GM10847 (cell line): Measurements from ENCODE around the gene RMI2.

ENCODE experiments used
- POLR2A ChIP-seq: IDR thresholded peaks from 2 replicates; pipeline ENCODE4 v1.6.1; 2011; ENCODE audit not compliant: insufficient read length; ENCODE audit errors: extremely low read depth

The RMI2 gene

DNA sequence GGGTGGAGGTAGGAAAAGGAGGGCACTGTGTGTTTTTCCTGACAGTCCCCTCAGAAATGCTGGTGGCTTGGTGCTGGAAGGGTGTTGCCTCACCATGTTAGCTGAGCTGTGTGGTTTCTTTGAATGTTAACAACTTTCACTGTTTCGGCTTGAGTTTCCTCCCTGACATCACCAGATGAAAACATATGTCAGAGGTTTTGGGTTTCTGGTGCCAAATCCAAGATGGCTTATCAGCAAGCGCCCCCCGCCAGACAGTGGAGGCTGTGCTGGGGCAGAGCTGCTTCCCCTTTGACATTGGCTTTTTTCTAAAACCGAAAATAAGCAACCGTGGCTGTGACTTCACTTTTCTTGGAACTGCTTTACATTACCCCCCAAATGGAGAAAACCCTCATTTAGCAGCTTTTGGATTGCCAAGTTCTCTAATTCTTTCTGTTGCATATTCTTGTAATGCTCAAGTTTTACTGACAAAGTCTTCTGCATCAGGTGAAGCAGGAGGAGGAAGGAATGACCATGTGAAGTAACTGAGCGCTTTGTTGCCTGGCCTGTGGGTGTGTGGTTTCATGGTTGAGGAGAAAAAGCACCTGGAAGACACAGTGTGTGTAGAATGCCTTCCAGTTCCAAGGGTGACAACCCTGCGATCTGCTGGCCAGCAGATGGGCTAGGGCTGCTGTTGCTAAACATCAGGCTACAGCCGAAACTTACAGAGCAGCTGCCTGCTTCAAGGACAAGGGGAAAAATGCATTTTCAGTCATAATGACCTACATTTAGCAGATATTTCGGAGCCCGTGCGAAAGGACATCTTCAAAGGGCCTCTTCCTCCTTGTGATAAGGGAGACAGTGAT is 9.7 kb downstream of the RMI2 start:
- TF ChIP-seq POLR2A = no peak

DNA sequence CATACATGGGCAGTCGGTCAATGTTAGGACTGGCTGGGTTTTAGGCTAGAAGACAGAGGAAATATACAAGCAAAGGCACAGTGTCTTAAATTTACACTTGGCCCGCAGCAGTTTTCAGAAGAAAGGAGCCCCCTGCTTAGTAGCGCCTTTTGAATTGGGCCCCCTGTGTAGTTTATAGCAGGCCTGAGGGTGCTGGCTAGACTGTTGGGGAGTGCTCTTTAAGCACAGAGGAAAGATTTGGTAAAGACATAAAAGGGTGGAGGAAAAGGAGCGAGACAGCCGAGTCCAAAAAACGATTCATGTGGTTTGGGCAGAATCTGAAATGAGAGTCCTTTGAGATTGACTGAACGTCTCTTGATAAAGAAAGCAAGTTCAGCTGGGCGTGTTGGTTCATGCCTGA is 10.6 kb downstream of the RMI2 start:
- TF ChIP-seq POLR2A = no peak

DNA sequence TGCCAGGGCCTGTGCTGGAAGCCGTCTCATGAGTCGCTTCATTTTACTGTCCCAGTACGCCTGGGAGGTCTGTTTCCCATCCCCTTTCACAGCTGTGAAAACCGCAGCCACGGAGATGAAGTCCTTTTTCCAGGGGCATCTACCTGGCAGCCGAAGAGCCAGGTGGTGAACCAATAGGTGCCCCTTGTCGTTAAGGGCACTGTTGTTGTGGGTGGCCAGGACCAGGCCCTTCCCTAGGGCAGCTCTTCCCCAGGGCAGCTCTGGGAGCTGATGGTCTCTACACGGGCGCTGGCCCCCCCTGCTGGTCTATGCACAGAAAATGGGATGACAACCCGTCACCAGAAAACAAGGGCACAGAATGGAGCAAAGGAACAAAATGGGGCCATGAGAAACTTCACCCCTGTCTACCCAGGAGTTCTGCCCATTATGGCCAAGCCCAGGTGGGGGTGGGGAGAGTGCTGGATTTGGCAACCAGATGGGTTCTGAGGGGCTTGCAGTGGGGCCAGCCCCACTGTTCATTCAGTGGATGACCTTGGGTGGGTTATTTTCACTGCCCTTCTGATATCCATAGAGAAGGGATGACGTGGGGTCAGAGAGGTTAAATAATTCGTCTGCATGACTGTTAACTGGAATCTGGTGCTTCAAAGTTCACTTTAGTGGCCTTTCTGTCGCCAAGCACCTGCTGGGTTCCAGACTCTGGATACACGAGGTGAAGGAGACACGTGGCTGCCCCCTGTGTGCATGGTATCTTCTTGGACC is 11.5 kb downstream of the RMI2 start:
- no peak for TF ChIP-seq POLR2A

GRCh38 chr16:11358531-11358930 is 13.3 kb downstream of the RMI2 start:
- TF ChIP-seq POLR2A = no peak

- no peak for TF ChIP-seq POLR2A
Observed at GRCh38 chr16:11359370-11359769, 14.1 kb downstream of the RMI2 start.

DNA sequence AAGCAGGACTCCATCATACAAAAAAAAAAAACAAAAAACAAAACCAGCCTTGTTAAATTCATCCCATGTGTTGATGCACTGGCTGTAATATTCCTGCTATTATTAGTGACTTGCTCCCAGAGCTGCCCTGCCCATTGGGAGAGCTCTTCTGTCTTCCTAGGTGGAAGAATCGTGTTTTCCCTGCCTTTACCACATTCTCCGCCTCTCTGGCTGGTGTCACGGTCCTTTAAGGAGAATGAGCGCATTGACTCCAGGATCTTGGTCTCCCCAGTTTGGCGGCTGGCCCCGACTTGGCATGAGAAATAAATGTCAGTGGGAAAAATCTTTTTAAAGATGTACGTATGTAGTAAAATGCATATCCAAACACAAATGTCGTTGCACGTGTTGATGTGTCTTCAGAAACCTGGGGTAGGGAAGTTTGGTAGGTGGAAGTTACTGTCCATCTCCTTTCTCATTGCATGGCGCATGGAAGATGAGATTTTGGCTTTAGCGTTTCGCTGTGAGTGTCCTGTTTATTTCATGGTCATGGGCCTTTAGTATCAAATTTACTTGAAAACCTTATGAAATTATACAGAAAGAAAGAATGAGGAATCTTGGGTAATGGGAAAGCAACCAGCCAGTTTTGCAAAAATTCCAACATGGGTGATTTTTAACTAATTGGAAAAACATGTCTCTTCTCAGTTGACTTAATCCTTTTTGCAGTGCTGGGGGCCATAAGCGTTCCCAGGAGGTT is 15.5 kb downstream of the RMI2 start:
- no peak for TF ChIP-seq POLR2A

GRCh38 chr16:11361701-11362451 is 16.6 kb downstream of the RMI2 start:
- TF ChIP-seq POLR2A = no peak

GRCh38 chr16:11363927-11364258 is 18.6 kb downstream of the RMI2 start:
- TF ChIP-seq POLR2A = no peak

DNA sequence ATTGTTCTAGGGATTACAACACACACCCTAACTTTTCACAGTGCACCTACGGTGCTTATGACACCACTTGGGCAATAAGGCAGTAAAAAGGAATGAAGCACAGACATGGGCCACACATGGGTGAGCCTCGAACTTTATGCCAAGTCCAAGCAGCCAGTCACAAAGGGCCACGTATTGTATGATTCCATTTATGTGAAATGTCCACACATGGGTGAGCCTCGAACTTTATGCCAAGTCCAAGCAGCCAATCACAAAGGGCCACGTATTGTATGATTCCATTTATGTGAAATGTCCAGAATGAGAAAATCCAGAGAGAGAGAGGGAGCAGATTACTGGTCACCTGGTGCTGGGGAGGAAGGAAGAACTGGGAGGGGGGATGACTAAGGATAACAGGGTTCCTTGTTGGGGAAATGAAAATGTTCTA is 22.2 kb downstream of the RMI2 start:
- TF ChIP-seq POLR2A = no peak

- no peak for TF ChIP-seq POLR2A
Observed at GRCh38 chr16:11370084-11370931, 25.0 kb downstream of the RMI2 start.

- TF ChIP-seq POLR2A = no peak
Observed at GRCh38 chr16:11372073-11372828, 27.0 kb downstream of the RMI2 start.

DNA sequence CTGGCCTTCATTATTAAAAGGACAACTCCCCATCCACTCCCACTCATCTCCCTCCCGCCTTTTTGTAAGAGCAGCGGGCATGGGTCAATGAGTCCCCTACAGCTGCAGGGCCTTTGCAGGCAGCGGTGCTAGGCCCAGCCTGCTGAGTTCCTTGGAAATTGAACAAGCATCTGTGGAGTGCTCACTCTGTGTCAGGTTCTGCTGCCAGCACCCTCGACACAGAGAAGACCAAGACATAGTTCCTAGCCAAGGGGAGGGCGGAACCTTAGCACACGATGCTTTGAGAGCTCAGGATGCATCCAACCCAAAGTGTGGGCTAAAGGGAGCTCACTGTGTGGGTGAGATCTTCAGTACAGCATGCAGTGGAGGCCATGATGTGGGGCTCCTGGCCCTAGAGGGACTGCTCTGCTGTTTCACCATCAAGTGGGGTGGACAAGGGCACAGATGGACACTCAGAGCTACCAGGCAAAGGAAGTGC is 27.6 kb downstream of the RMI2 start:
- TF ChIP-seq POLR2A = no peak

GRCh38 chr16:11374255-11374654 is 29.0 kb downstream of the RMI2 start:
- no peak for TF ChIP-seq POLR2A
